Fibroblast of pulmonary artery (primary cell): Measurements from ENCODE around the gene ZMIZ1.

Experiments used
- DNase-seq: peaks from one replicate; pipeline ENCODE4 v3.0.0-alpha.2; 2010; ENCODE audit warnings: low read depth
- H3K4me3 ChIP-seq: replicated peaks from 2 replicates; pipeline ENCODE4 v1.5.1; 2011; ENCODE audit warnings: low read depth, mild to moderate bottlenecking, control low read depth, low read length, moderate library complexity
- TF ChIP-seq, protein P1 (sequence below): IDR thresholded peaks from 2 replicates; pipeline ENCODE4 v1.5.1; 2011; ENCODE audit warnings: mild to moderate bottlenecking, control low read depth, low read length, inconsistent platforms; ENCODE audit errors: missing control alignments

Gene ZMIZ1

DNA sequence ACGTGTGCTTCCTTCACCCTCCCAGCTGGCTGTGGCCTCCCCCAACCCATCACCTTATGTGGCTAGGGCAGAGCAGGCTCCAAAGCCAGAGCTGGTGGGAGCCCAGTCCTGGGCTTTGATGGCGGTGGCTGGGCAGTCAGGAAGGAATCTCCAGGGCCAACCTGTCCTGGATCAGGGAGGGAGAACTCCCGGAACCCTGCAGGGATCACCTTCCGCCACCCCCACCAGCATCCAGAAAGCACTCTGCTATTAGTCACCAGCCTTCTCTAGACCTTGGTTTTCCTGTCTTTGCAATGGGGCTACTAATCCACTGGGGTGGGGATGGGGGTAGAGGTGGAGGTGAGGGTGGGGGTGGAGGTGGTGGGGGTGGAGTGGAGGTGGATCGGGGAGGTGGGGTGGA is 139.0 kb downstream of the ZMIZ1 start:
- TF ChIP-seq, protein P1, sequence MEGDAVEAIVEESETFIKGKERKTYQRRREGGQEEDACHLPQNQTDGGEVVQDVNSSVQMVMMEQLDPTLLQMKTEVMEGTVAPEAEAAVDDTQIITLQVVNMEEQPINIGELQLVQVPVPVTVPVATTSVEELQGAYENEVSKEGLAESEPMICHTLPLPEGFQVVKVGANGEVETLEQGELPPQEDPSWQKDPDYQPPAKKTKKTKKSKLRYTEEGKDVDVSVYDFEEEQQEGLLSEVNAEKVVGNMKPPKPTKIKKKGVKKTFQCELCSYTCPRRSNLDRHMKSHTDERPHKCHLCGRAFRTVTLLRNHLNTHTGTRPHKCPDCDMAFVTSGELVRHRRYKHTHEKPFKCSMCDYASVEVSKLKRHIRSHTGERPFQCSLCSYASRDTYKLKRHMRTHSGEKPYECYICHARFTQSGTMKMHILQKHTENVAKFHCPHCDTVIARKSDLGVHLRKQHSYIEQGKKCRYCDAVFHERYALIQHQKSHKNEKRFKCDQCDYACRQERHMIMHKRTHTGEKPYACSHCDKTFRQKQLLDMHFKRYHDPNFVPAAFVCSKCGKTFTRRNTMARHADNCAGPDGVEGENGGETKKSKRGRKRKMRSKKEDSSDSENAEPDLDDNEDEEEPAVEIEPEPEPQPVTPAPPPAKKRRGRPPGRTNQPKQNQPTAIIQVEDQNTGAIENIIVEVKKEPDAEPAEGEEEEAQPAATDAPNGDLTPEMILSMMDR, result no peak
- no peak overlapping the region for H3K4me3 ChIP-seq
- DNase-seq, result no peak

DNA sequence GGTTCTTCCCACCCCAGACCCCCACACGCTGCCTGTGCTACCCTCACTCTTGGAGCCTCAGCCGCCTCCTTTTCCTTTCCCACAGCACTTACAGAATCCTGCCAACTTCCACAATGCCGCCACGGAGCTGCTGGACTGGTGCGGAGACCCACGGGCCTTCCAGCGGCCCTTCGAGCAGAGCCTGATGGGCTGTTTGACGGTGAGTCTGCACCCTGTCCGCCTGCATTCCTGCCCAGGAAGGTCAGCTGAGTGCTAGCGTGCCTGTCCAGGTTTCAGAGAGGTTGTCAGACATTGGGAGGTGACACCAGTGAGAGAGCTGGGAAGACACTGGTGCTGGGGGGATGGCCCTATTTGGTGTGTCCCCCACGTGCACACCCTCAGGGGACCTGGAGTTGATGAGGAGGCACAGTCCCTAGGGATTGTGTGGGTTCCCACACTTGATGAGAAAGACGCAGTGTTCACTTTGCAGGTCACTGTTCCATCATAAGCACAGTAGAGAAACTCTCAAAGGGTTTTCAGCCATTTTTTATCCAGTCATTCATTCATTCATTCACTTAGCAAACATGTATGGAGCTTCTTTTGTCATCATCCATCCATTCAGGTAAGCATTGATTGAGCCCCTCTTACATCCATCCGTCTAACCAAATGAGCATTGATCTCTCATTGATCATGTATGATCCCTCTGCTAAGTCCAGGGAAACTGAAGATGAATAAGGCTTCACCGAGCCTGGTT is 139.7 kb downstream of the ZMIZ1 start:
- TF ChIP-seq, protein P1, result no peak
- H3K4me3 ChIP-seq, result no peak overlapping the region
- no peak for DNase-seq

DNA sequence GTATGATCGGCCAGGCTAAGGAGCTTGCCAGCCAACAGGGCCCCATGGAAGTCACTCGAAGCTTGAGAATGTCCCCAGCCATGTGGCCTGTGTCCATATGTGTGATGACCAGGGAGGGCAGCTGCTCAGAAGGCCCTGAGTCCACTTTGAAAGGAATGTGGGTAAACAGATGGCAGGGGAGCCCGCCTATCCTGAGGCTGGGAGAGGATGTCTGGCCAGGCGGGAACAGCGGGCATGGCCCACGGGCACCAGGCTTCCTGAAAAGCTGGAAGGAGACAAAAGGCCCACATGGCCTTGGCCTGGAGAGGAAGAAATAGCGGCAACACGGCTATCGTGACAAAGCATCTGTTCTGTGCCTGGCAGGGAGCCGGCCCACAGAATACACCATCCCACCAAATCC is 140.6 kb downstream of the ZMIZ1 start:
- H3K4me3 ChIP-seq, result no peak overlapping the region
- no peak for DNase-seq
- TF ChIP-seq, protein P1, result no peak

DNA sequence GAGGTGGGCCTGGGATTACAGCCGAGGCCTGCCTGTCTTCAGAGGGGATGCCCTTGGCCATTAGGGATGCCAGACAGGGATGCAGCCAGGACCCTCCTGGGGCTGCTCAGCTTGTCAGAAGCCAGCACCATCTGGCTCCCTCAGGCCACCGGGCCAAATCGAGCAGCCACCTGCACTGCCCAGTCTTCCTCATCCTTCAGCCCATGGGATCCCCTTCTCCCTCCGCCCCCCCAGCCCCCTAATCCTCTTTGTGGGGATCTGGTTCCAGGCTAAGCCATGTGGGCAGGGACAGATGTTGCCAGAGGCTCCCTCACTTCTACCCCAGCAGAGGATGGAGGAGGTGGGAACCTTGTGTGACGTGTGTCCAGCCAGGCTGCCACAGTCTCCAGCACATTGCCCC is 141.1 kb downstream of the ZMIZ1 start:
- H3K4me3 ChIP-seq, result no peak overlapping the region
- DNase-seq, result no peak
- TF ChIP-seq, protein P1, result no peak

DNA sequence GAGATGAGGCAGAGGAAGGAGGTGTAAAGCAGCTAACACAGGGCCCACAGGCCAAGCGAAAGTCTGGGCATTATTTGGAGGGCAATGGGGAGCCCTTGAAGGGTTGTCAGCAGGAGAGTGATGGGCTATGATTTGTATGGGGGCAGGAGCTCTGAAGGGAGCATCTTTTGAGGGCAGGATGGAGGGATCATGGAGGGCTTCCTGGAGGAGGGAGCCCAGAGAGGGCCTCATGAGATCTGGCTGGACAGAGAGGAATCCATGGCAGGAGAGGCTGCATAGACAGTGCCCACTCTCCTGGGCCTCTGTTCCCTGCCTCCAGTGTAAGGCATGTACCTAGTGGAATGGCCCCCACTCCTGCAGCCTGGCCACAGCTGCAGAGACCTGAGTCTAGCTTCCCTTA is 141.9 kb downstream of the ZMIZ1 start:
- TF ChIP-seq, protein P1, result no peak
- no peak overlapping the region for H3K4me3 ChIP-seq
- no peak for DNase-seq

DNA sequence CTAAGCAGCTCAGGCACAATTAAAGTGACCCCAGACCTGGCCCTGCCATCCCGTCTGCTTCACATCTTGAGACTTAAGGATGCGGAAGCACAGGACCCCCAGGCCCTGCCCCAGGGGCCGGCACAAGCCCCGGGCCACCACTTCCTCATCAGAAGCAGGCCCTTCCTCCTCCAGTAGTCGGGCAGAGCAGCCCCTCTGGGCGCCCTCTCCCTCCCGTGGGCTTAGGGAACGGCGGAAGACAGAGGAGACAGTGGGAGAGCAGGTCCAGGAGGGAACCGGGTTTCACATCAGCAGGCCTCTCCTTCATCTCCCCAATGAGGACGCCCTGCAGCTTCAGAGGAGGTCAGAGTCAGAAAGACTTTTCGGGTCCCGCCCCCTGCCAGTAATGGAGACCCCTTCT is 142.8 kb downstream of the ZMIZ1 start:
- DNase-seq, result no peak
- no peak overlapping the region for H3K4me3 ChIP-seq
- TF ChIP-seq, protein P1, result no peak

DNA sequence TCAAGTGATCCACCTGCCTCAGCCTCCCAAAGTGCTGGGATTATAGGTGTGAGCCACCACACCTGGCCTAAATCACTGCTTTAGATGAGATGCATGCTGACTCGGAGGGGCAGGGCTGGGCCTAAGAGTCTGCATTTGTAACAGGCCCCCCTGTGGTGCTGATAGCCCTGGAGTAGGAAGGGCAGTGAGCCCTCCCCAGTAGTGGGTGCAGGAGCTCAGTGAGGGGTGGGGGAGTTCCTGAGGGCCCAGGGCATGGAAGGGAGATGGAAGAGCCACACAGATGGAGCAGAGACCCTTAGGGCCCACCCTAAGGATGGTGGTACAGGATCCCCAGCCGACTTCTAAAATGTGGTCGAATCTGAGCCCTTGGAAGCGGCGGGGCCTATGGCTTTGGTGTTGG is 146.8 kb downstream of the ZMIZ1 start:
- TF ChIP-seq, protein P1, result no peak
- DNase-seq, result no peak

More for the DNA sequence above, 146.8 kb downstream of the ZMIZ1 start:
- H3K4me3 ChIP-seq, result no peak overlapping the region
